D341Med (cell line): ENCODE data around the gene HS6ST1.

ENCODE experiments used
- DNase-seq: peaks from one replicate; pipeline ENCODE4 v3.0.0; 2012; ENCODE audit warnings: low spot score

Gene HS6ST1

GRCh38 chr2:128237911-128238697 is 80.6 kb downstream of the HS6ST1 start:
- DNase-seq, result no peak

GRCh38 chr2:128237081-128237534 is 81.6 kb downstream of the HS6ST1 start:
- DNase-seq, result no peak

GRCh38 chr2:128236491-128237035 is 82.1 kb downstream of the HS6ST1 start:
- DNase-seq, result no peak

DNA sequence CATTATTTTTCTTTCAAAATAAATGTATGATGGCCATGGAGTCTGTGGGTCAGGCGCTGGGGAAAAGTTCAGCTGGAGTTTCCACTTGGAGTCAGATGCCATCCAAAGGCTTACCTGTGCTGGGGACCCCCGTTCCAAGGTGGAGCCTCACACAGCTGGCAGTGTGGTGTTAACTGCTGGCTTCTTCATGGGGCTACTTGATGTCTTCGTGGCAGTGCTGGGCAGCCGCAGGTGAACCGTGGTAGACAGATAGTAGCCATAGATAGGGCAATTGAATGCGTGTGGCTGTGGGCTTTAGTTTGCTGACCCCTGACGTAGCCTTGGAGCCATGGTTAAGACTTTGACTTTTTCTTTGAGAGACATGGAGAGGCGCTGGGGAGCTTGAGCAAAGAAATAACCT is 83.1 kb downstream of the HS6ST1 start:
- DNase-seq, result no peak

GRCh38 chr2:128234613-128235012 is 84.1 kb downstream of the HS6ST1 start:
- no peak for DNase-seq

DNA sequence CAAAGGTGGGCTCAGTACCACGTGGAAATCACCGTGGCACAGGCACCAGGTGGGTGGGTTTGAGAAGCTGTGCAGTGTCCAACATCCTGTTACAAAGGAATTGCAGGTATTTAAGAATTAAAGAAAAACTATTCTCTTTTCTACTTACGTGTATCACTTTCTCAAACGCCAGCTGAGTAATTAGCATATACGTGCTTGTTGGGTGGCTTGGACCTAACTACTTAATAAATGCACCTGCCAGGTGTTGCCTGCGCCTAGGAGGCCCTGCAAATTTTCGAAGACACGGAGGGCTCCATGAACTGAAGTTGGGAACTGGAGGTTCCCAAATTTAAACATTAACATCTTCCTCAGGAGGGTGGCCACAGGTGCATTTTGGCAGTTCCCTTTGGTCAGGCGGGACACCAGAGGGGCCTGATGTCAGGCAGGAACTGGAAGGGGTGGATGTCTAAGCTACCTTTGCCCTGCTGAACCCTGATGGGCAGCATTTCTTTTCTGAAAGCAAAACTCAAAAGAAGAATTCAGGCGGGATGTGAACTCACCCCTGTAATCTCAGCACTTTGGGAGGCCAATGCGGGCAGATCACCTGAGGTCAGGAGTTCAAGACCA is 84.8 kb downstream of the HS6ST1 start:
- no peak for DNase-seq

GRCh38 chr2:128232965-128233789 is 85.5 kb downstream of the HS6ST1 start:
- peak; percentile 96 for DNase-seq

GRCh38 chr2:128228894-128229293 is 89.8 kb downstream of the HS6ST1 start:
- no peak for DNase-seq

DNA sequence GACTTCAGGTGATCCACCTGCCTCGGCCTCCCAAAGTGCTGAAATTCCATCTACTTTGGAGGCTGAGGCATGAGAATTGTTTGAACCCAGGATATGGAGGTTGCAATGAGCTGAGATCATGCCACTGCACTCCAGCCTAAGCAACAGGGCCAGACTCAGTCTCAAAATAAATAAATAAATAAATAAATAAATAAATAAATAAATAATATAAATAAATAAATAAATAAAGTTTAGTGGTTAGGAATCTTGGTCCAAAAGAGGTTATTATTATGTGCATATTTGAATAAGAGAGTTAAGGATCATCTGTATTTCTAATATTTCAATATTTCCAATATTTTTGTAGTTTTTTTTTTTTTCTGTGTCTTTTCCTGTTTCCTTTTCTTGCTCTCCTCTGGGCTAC is 90.8 kb downstream of the HS6ST1 start:
- no peak for DNase-seq

GRCh38 chr2:128219891-128220290 is 98.8 kb downstream of the HS6ST1 start:
- DNase-seq, result no peak

GRCh38 chr2:128217671-128218070 is 101.0 kb downstream of the HS6ST1 start:
- DNase-seq, result no peak

DNA sequence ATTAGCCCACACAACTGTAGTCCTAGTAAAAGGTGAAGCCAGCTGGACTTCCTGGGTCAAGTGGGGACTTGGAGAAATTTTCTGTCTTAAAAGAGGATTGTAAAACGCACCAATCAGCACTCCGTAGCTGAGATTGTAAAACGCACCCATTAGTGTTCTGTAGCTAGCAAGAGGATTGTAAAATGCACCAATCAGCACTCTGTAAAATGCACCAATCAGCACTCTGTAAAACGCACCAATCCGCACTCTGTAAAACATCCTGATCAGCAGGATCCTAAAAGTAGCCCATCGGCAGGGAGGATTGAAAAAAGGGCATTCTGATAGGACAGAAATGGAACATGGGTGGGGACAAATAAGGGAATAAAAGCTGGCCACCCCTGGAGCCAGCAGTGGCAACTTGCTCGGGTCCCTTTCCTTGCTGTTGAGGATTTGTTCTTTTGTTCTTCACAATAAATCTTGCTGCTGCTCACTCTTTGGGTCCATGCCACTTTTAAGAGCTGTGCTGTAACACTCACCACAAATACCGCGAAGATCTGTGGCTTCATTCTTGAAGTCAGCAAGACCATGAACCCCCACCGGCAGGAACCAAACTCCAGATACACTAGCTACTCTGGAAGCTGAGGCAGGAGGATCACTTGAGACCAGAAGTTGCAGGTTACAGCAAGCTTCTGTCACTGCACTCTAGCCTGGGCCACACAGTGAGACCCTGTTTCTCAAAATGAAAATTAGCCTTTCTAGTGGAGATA is 102.6 kb downstream of the HS6ST1 start:
- DNase-seq, result no peak
